ENCODE data around the gene ZCCHC7. TPM values are rescaled to one million over a fixed set of nuclear protein-coding genes. Genes with fewer than 3 reads are reported as not detected.
A peak's percentile ranks its signal among the peaks of the same experiment; 100 is the strongest.

Gene ZCCHC7
- total and polyA plus RNA-seq, 9 of the 15 experiments (the other 6 are each of a cell fraction or from before 2014, with no cell fraction given) = 34.1 to 68.9 (median 48.8) TPM

GRCh38 chr9:37407468-37407867 is 287.1 kb downstream of the ZCCHC7 start (continued):
- TF ChIP-seq CTCF (IDR thresholded peaks at IDR 0.05 in 2 of 3, conservative IDR thresholded peaks at IDR 0.05 in 1 of 3; ENCODE audit: insufficient read depth in 2 of 3, low read depth in 1 of 3, low read length in 3 of 3) (peak; percentile 23 to 67 (median 39); a peak in 4 of 6 replicates), RAD21 (CRISPR knock-in tag; conservative IDR thresholded peaks at IDR 0.05 in 1 of 2, IDR thresholded peaks at IDR 0.05 in 1 of 2) (peak in 1 of 2 experiments; percentile 41; a peak in 2 of 4 replicates), SRSF1 (IDR thresholded peaks at IDR 0.05; ENCODE audit: low read depth, low read length) (no peak), CHCHD3 (CRISPR knock-in tag; IDR thresholded peaks at IDR 0.05) (no peak), MAFK (IDR thresholded peaks at IDR 0.05; ENCODE audit: low read length) (peak; percentile 85), SPI1 (IDR thresholded peaks at IDR 0.05; ENCODE audit: borderline replicate concordance, low read depth, low read length) (0 out of 2 replicates have a peak, but pooled peaks have one; percentile 37), ZNF384 (IDR thresholded peaks at IDR 0.05; ENCODE audit: low read depth, low read length) (0 out of 2 replicates have a peak, but pooled peaks have one; percentile 30), NCOR1 (IDR thresholded peaks at IDR 0.05) (no peak), FOXM1 (IDR thresholded peaks at IDR 0.05; ENCODE audit: low read depth) (peak; percentile 66; the same call in 1 of the 2 replicates), FOXM1 (CRISPR knock-in tag; IDR thresholded peaks at IDR 0.05; ENCODE audit: low read depth) (no peak), ZNF316 (IDR thresholded peaks at IDR 0.05) (peak; percentile 94), DMBX1 (CRISPR knock-in tag; IDR thresholded peaks at IDR 0.05; ENCODE audit: borderline replicate concordance) (no peak), C11orf30 (IDR thresholded peaks at IDR 0.05; ENCODE audit: low read depth) (peak; percentile 91)

Small RNA genes within 50 kb of the gene (small RNA-seq; reads per million reads assigned to genes)
- gene AL512604.1 (not detected), gene RF00019 (not detected), gene RNU6-677P (not detected)

Other genes with a start within 250 kb of the ZCCHC7 start
- not detected in 2 replicates for gene PAX5, start 86.3 kb upstream of the ZCCHC7 start, total RNA-seq (2014; rRNA removed)
- not detected in 2 replicates for gene PAX5, start 86.3 kb upstream of the ZCCHC7 start, total RNA-seq (2014; rRNA removed; fragmentation: Illumina TruSeq; extraction: Trizol)
- not detected in 2 replicates for gene PAX5, start 86.3 kb upstream of the ZCCHC7 start, total RNA-seq (2015; rRNA removed; fragmentation: Illumina TruSeq; extraction: Trizol)
- 0.09 and 0.13 TPM in 2 replicates for gene PAX5, start 86.3 kb upstream of the ZCCHC7 start, total RNA-seq (2021)
- gene PAX5, start 86.3 kb upstream of the ZCCHC7 start, polyA plus RNA-seq (2011; rRNA removed) = not detected in 2 replicates
- gene PAX5, start 86.3 kb upstream of the ZCCHC7 start, polyA plus RNA-seq (2014; fragmentation: Illumina TruSeq; extraction: Trizol) = not detected in 2 replicates
- gene PAX5, start 86.3 kb upstream of the ZCCHC7 start, polyA plus RNA-seq (2014; fragmentation: Nextera tagmentation; extraction: Ambion mirVana) = not detected
- gene PAX5, start 86.3 kb upstream of the ZCCHC7 start, polyA plus RNA-seq (2014; rRNA removed) = 0.03 TPM in 1 of 2 replicates, not detected in the other